GM12801 (cell line): ENCODE measurements around the gene ERMARD.

ENCODE experiments used
- TF ChIP-seq, protein P1 (sequence below): IDR thresholded peaks from one replicate; pipeline ENCODE4 v1.5.1; 2011; ENCODE audit warnings: control low read depth; ENCODE audit not compliant: insufficient read length; ENCODE audit errors: extremely low read depth

Gene ERMARD

DNA sequence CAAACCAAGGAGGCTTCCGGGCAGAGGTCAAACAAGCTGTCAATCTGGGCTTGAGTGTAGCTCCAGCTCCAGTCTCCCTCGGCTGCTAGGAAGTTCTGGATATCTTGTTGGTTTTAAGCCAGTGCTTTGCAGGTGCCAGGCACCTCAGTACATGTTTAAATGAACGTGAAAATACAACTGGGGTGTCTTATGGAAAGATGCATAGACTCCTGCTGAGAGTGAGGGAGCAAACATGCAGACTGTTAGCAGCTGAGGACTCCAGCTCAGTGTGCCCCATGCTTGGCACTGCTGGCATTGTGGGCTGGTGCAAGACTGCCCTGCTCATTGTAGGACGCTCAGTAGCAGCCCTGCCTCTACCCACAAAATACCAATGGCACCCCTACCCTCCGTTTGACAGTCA, 28.5 kb downstream of the ERMARD start:
- TF ChIP-seq, protein P1, sequence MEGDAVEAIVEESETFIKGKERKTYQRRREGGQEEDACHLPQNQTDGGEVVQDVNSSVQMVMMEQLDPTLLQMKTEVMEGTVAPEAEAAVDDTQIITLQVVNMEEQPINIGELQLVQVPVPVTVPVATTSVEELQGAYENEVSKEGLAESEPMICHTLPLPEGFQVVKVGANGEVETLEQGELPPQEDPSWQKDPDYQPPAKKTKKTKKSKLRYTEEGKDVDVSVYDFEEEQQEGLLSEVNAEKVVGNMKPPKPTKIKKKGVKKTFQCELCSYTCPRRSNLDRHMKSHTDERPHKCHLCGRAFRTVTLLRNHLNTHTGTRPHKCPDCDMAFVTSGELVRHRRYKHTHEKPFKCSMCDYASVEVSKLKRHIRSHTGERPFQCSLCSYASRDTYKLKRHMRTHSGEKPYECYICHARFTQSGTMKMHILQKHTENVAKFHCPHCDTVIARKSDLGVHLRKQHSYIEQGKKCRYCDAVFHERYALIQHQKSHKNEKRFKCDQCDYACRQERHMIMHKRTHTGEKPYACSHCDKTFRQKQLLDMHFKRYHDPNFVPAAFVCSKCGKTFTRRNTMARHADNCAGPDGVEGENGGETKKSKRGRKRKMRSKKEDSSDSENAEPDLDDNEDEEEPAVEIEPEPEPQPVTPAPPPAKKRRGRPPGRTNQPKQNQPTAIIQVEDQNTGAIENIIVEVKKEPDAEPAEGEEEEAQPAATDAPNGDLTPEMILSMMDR, result no peak

DNA sequence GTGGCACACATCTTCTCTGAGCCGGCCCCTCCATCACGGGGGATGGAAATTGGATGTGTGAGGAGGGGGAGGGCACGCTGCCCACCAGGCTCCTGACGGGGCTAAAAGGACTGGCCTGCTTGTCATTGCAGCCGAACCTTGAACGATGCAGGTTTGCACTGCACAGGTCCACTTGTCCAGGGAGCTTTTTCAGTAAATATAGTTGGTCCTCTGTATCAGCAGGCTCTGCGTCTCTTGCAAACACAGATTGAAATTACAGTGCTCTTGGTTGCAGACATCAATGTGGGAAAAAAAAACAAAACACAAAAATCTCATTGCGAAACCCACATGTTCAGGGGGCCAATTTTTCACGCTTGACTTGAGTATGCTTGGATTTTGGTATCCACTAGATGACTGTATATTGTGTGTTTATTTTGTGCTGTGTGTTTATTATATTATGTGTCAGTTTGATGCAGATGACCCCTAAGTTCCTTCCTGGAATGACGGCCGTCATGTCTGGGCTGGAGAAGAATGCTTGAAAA, 29.2 kb downstream of the ERMARD start:
- TF ChIP-seq, protein P1, result no peak

DNA sequence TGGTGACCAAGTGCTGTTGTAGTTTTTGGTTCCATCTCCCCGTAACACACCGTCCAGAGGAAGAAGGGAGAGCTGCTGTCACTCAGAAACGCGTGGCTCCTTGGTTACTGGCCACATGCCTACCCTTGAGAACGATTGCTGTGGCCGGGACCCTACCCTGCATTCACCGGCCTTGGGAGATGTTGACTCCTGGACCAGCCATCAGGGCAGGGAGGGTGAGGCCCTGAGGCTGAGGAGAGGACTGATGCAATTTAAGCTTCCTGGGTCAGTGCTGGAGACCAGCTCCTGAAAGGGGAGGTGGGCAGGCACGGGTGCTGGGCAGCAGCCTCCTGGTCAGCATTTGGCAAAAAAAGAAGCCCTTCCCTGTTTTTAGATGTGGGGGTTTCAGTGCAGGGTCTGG, 31.5 kb downstream of the ERMARD start:
- TF ChIP-seq, protein P1, result no peak

DNA sequence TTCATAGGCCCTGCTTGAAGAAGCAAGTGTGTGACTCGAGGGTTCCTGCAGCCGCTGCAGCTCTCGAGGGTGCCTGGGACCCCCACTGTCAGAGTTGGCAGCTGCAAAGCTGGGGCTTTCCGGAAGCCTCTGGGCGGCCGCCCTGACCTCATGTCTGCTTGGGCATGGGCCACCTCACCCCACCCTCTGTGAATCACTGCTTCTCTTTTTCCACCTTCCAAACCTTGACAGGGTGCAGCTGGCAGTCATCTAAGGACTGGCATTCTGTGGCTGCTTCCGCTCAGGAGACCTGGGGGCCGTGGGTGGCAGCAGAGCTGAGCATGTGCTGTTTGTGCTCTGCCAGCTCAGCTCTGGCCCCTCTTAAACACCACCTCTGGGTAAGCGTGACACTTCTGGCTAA, 32.0 kb downstream of the ERMARD start:
- TF ChIP-seq, protein P1, result no peak

DNA sequence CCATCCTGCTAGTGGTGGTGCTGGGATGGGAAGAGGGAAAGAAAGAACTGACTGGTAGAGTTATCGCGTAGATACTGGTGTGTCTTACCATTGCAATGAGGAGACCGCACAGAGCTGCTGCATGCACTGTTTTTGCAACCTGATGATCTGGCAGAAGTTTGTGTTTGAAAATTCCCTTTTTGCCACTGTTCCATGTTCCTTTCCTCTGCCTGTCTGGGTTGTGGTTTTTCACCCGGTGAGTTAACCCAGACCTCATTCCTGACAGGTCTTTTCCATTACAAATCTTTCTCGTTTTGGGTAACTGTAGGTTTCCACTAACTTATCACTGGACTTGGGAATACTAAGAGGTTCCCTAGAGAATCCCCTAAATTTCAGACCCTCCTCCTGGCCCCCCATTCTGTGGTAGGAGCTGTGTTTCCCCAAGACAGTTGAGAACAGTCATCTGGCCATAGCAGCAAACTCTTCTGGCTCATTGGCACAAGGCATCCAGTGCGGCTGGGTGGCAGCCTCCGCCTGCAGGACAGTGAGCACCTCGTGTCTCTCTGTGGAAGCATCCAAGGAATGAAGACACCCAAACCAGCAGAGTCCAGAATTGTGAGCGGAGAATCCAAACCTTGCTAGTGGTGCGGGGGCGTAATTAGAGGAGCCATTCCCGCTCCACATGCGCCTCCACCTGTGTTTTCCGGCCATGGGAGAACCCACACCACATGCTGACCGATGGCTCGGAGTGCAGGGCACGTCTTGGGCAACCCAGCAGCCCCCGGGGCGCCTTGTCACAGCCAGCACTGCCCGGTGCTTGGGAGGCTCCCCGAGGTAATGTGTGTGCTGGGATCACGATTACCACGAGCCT, 32.8 kb downstream of the ERMARD start:
- TF ChIP-seq, protein P1, result no peak

DNA sequence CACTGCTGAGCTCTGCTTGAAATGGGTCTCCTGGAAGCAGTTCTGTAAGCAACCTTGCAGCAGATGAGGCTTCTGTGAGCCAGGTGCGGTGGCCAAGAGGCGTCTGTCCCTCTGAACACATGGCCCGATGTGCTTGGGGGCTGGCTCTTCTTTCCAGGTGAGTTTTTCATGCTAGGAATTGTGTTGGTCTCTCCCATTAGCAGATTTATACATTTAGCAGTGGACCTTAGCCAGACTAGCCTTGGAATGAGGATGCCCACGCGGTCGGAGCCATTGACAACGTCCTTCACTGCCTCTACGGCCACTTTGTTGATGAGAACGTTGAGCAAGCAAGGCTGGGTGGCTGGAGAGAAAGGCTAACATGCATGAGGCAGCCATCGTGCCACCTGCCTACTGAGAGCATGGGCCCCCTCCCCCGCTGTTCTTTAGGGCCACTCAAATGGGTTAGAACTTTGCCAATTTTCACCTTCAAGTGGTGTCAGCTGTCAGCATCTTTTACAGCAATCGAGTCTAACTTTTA, 33.5 kb downstream of the ERMARD start:
- TF ChIP-seq, protein P1, result no peak

DNA sequence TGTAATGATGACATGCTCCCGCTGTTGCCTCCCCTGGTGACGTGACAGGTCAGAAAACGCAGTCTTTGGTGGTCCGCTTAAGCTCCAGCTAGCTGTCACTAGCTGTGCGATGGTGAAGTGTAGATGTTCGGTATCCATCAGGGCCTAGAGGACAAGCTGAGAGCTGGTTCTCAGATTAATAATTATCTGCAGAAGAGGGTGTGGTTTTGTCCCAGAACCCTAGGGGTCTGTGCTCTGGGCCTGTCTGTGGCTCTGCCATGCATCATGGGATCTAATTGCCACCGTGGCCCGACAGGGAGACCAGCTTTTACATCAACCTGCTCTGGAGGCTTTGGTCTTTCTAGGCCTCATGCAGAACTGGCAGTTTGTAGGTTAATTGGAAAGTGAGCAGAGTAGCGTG, 34.1 kb downstream of the ERMARD start:
- TF ChIP-seq, protein P1, result no peak
